Keratinocyte (primary cell): Measurements from ENCODE around the gene TMTC2. TPM values are rescaled to one million over a fixed set of nuclear protein-coding genes. Genes with fewer than 3 reads are reported as not detected.

ENCODE experiments used
- DNase-seq: peaks from one replicate; pipeline ENCODE4 v3.0.0-alpha.2; 2011; ENCODE audit warnings: low read depth, missing footprints, low spot score
- FAIRE-seq: peaks from 2 replicates; lab custom pipeline; 2011; peaks lifted over from hg19 to GRCh38; lab: Jason Lieb, UNC
- H2AFZ ChIP-seq: 2 replicates; pipeline ENCODE4 v1.6.0; 2012; ENCODE audit warnings: low read length, control low read depth, inconsistent platforms; ENCODE audit not compliant: control insufficient read depth
- H3K27ac ChIP-seq: 2 replicates; pipeline ENCODE4 v1.5.1; 2011; ENCODE audit warnings: low read length; ENCODE audit not compliant: control insufficient read depth, insufficient read depth
- H3K27me3 ChIP-seq: 3 replicates; pipeline ENCODE4 v1.6.0; 2011; ENCODE audit warnings: low read length; ENCODE audit not compliant: control insufficient read depth, insufficient read depth; ENCODE audit errors: extremely low read depth
- H3K36me3 ChIP-seq, 2 experiments: 2 replicates in 1 of 2; 3 replicates in 1 of 2; pipeline ENCODE4 v1.5.1; 2011; ENCODE audit warnings: low read length in 2 of 2, mild to moderate bottlenecking in 1 of 2; ENCODE audit not compliant: control insufficient read depth in 2 of 2, insufficient read depth in 2 of 2; ENCODE audit errors: extremely low read depth in 1 of 2
- H3K4me1 ChIP-seq: 3 replicates; pipeline ENCODE4 v1.5.1; 2011; ENCODE audit warnings: low read length; ENCODE audit not compliant: control insufficient read depth, insufficient read depth; ENCODE audit errors: extremely low read depth
- H3K4me2 ChIP-seq: 3 replicates; pipeline ENCODE4 v1.6.0; 2011; ENCODE audit warnings: low read depth, low read length; ENCODE audit not compliant: control insufficient read depth, insufficient read depth; ENCODE audit errors: extremely low read depth
- H3K4me3 ChIP-seq, 3 experiments: fragments of 200-600 bp in 1 of 3; sonication (generic) in 1 of 3; 2 replicates in 2 of 3; 3 replicates in 1 of 3; pipeline ENCODE4 v1.5.1; 2011 to 2016; ENCODE audit warnings: low read length in 3 of 3, mild to moderate bottlenecking in 3 of 3, control low read depth in 2 of 3, inconsistent platforms in 1 of 3, low read depth in 1 of 3, mixed read lengths in 1 of 3, mixed run types in 1 of 3, moderate library complexity in 1 of 3; ENCODE audit not compliant: control insufficient read depth in 2 of 3, insufficient read depth in 2 of 3; ENCODE audit errors: extremely low read depth in 1 of 3
- H3K79me2 ChIP-seq: 2 replicates; pipeline ENCODE4 v1.6.0; 2012; ENCODE audit warnings: low read length; ENCODE audit not compliant: control insufficient read depth, insufficient read depth
- H3K9ac ChIP-seq: 3 replicates; pipeline ENCODE4 v1.6.0; 2011; ENCODE audit warnings: low read length; ENCODE audit not compliant: control insufficient read depth, insufficient read depth; ENCODE audit errors: extremely low read depth
- H3K9me1 ChIP-seq: 3 replicates; pipeline ENCODE4 v1.6.0; 2011; ENCODE audit warnings: low read length; ENCODE audit not compliant: control insufficient read depth, insufficient read depth; ENCODE audit errors: extremely low read depth
- H3K9me3 ChIP-seq: 2 replicates; pipeline ENCODE4 v1.5.1; 2012; ENCODE audit warnings: low read depth, low read length; ENCODE audit not compliant: control insufficient read depth
- H4K20me1 ChIP-seq: 3 replicates; pipeline ENCODE4 v1.6.0; 2011; ENCODE audit warnings: low read length; ENCODE audit not compliant: control insufficient read depth, insufficient read depth; ENCODE audit errors: extremely low read depth
- EZH2 ChIP-seq: IDR thresholded peaks from one replicate; pipeline ENCODE4 v1.6.1; 2012; ENCODE audit warnings: inconsistent platforms, mild to moderate bottlenecking, low read length, moderate library complexity
- dilution Hi-C: fragments of 300-500 bp; cut with MboI; formaldehyde crosslinking; loops from one replicate; pipeline ENCODE4 v1.7.0; 2020; ENCODE audit warnings: low sequenced_read_pairs; ENCODE audit not compliant: extremely low pct_ligation_motif_present
- polyA plus RNA-seq, 5 experiments: library from polyadenylated mRNA; depleted of rRNA in 3 of 5; stranded (reverse) in 3 of 5; stranded (forward) in 1 of 5; unstranded in 1 of 5; fragments of >200 nt; gene quantifications; 1 replicate in 1 of 5; 2 replicates in 3 of 5; 3 replicates in 1 of 5; pipeline versions ENCODE4 v1.2.1 to v1.2.3, GENCODE V29; 2011 to 2012; ENCODE audit warnings: missing spikeins in 2 of 5, low read depth in 1 of 5, low replicate concordance in 1 of 5
- TF ChIP-seq, protein P1 (sequence below), 3 experiments: IDR thresholded peaks in 1 of 3; conservative IDR thresholded peaks in 1 of 3; optimal IDR thresholded peaks in 1 of 3; 2 replicates in 2 of 3; 3 replicates in 1 of 3; pipeline versions ENCODE3 to v1.5.1; 2011; ENCODE audit warnings: low read length in 3 of 3, mild to moderate bottlenecking in 3 of 3, moderate library complexity in 2 of 3, control low read depth in 1 of 3, inconsistent platforms in 1 of 3; ENCODE audit not compliant: insufficient read depth in 2 of 3; ENCODE audit errors: extremely low read depth in 1 of 3

Gene TMTC2
- polyA plus RNA-seq, 1 donor (not counting 4 experiments of a cell fraction or from before 2014, with no cell fraction given) = 3.8 TPM

DNA sequence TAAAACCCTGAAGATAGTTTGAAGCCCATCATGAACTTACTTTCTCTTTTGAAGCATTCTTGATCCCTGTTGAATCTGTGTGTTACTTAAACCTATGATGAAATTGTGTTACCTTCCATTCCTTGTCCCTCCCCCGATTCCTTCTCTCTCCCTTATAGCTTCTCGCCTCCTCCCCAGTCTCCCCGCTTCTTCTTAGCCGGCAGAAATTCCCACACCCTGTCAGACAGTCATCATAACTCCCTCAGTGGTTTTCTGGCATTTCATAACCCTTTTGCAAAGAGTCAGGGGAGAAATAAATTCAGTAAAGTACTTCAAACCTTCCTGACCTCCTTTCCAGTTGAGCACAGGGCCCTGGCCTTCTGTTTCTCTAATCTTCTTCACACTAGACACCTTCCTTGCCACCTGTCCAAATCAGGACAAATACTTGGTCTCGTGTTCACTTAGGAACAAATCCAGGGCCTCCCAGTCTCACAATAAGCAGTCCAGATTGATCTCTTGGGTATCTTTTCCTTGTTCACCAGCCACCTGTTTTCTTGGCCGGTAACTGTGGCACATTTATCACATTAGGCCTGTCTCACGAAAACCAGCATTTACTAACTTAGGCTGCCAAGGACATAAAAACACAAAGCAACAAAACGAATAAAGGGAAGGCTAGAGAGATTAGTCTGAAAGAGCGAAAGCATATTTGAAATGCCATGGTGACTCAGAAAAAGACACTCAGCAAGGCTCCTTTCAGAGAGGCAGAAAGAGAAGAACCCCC, 355.9 kb downstream of the TMTC2 start:
- Histone ChIP-seq H3K4me1 (no peaks in the 10 kb centered on the region), H3K4me3 (no peak overlapping the region), H3K27me3 (no peaks in the 10 kb centered on the region), H3K9me3 (no peaks in the 10 kb centered on the region), H3K9me1 (no peaks in the 10 kb centered on the region), H3K4me2 (no peak overlapping the region), H2AFZ (no peak overlapping the region), H4K20me1 (no peaks in the 10 kb centered on the region), H3K9ac (no peak overlapping the region), H3K27ac (no peak overlapping the region), H3K36me3 (no peaks in the 10 kb centered on the region), H3K79me2 (no peaks in the 10 kb centered on the region)
- TF ChIP-seq EZH2 = no peak
- dilution Hi-C loops = no loop called here
- no peak for FAIRE-seq
- no peak for DNase-seq

DNA sequence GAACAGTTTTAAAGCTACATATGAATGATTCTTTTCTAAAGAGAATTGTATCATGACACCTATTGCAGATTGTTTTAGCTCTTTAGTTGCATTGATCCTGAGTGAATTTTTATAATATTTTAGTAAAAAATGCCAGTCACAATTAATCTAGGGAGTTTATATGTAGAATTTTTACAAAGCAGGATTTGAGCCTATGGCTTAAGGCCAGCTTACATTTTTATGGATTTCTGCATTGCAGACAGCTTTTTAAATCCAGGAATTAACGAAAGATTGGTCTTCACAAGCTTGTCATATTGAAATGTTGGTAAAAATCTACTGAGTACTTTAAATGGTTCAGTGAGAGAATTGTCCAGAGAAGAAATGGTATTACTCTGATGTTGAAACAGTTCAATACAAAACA, 358.0 kb downstream of the TMTC2 start:
- Histone ChIP-seq H3K9me3 (no peaks in the 10 kb centered on the region), H3K4me2 (no peak overlapping the region), H2AFZ (no peak overlapping the region), H3K79me2 (no peaks in the 10 kb centered on the region), H3K4me1 (no peaks in the 10 kb centered on the region), H4K20me1 (no peaks in the 10 kb centered on the region), H3K27ac (no peak overlapping the region), H3K27me3 (no peaks in the 10 kb centered on the region), H3K4me3 (no peak overlapping the region), H3K9ac (no peak overlapping the region), H3K36me3 (no peaks in the 10 kb centered on the region), H3K9me1 (no peaks in the 10 kb centered on the region)
- no peak for FAIRE-seq
- no peak for DNase-seq
- TF ChIP-seq, protein P1, sequence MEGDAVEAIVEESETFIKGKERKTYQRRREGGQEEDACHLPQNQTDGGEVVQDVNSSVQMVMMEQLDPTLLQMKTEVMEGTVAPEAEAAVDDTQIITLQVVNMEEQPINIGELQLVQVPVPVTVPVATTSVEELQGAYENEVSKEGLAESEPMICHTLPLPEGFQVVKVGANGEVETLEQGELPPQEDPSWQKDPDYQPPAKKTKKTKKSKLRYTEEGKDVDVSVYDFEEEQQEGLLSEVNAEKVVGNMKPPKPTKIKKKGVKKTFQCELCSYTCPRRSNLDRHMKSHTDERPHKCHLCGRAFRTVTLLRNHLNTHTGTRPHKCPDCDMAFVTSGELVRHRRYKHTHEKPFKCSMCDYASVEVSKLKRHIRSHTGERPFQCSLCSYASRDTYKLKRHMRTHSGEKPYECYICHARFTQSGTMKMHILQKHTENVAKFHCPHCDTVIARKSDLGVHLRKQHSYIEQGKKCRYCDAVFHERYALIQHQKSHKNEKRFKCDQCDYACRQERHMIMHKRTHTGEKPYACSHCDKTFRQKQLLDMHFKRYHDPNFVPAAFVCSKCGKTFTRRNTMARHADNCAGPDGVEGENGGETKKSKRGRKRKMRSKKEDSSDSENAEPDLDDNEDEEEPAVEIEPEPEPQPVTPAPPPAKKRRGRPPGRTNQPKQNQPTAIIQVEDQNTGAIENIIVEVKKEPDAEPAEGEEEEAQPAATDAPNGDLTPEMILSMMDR (optimal IDR thresholded peaks at IDR 0.05 in 1 of 3, IDR thresholded peaks at IDR 0.05 in 1 of 3, conservative IDR thresholded peaks at IDR 0.05 in 1 of 3; ENCODE audit: extremely low read depth in 1 of 3, insufficient read depth in 2 of 3, low read length in 3 of 3) = no peak
- no peak for TF ChIP-seq EZH2
- dilution Hi-C loops = no loop called here
